ENCODE data around the gene ACO2.

The ACO2 gene

DNA sequence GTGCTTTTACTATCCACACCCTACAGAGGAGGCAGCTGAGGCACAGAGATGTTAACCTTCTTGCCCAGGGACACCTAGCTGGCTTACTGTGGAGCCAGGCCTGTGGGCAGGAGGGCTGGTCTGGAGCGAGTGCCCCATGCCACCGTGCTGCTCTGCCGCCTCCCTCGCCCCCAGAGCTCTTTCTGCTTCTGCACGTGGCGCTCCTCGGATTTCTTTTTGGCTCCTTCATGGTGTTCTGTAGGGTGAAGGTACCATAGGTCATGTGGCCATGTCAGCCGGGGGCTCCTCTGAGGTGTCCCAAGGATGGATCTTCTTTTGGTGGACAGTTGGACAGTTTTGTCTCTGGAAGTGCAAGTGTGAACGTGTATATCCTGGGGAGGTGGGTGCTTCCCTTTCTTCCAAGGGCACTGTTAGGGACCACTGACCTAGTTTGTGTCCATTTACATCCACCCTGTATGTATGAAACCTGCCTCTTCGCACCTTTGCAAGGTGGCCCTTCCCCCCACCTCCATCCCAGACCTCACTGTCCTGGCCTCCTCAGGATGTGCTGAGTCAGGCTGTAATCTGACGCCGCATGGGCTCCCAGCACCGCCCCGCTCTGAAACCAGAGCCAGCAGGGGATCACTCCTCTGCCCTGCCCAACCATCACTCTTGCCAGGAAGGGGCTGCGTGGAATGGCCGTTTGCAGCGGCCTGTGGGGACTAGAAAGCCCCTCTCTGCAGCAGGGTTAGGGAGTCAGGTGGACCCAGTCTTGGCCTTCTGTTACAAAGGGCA is 43.7 kb downstream of the ACO2 start:
- peak in 1 of 42 donors; percentile 31 for DNase-seq
- intact Hi-C loops (cut with DNase I) = no loop called here

DNA sequence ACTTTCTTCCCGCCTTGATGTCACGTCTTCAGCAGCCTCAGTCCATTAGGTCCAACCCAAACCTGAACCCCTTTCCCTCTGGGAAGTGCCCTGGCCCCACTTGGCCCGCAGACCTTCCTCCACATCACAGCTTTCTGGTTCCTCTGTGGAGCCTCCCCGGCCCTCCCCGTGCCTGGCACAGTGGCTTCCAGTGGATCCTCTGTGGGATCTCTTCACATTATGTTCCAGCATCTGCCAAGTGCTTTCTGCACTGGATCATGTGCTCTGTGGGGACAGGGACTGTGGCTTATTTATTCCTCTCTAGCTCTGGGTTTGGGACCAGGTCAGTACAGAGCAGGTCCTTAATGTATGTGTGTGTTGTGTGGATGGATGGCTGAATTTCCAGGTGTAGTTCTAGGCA is 44.5 kb downstream of the ACO2 start:
- DNase-seq = peak in 35 of 42 donors; percentile 42 to 85 (median 64)
- intact Hi-C loops (cut with DNase I) = no loop called here

DNA sequence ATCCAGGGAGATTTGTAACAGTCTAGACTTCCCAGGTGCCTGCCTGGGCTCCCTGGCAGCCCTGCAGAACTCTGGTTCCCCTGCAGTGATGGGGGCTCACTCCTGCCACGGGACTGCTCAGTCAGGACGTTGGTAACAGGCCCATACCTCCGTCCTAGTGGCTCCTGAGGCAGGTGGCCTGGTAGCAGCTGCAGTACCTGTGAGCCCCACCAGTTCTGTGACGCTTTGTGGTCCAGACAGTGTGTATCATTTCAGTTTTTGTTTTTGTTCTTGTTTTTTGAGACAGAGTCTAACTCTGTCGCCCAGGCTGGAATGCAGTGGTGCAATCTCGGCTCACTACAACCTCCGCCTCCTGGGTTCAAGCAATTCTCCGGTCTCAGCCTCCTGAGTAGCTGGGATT is 47.5 kb downstream of the ACO2 start:
- peak in 1 of 42 donors; percentile 28 for DNase-seq
- intact Hi-C loops (cut with DNase I) = no loop called here

DNA sequence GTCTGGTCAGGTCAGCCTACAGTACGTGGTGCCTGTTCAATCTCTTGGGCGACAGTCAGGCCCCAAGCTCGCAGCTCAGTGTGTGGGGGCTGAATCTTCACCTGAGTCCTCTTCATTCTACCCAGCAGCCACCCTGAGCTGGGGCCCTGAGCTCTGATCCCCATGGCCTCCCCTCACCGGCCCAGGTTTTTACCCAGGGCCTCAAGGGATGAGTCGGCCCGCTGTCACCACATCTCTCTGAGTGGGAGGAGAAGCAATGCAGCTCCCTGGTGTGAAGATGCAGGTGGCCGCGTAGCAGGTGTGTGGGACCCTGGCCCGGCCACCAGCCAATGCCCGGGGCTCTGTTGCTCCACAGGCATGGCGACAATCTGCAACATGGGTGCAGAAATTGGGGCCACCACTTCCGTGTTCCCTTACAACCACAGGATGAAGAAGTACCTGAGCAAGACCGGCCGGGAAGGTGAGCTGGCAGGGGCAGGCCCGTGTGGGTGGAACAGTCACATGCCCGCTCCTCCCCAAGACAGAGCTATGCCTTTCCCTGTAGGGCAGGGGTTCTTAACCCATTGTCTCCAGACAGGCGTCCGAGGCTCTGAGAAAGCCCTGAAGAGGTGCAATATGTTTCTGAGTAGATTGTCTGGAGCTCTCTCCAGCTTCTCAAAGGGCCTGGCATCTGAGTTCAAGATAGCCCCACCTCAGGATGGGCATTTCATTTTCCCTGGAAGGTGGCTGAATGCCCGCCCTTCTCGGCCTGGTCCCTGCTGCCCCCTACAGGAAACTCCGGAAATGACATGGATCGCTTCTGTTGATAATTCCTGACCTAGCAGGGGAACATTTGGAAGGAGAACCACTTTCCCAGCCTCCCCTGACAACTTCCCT is 48.5 kb downstream of the ACO2 start:
- peak in 41 of 42 donors; percentile 71 to 97 (median 89) for DNase-seq
- intact Hi-C loops (cut with DNase I) = no loop called here

DNA sequence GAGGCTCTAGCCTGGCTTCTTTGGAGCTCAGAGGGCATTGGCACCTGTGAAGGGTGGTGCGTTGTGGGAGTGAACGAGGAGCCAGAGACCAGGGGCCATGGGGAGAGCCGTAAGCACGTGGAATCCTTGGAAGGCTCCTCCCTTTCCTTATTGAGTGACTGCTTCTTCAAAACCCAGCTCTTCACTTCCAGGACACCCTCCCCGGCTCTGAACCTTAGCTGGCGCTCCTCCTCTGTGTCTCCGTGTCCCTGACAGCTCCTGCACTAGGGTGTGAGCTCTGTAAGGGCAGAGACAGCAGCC is 49.1 kb downstream of the ACO2 start:
- DNase-seq = no peak
- intact Hi-C loops (cut with DNase I) = no loop called here

DNA sequence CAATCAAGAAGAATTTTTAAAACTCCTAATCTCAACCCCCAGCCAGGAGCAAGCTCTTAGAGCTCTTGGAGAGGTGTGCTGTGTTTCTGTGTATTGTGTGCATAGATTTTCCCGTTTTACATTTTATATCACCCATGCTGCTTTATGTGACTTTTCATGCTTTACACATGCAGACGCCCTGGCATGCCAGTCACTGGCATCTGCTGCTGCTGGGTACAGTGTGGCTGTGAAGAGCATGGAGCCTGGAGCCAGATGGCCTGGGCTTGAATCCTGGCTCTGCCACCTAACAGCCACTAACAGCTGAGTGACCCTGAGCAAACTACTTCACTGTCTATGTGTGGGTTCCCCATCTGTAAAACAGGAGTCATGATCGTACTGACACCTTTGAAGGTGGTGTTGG is 52.2 kb downstream of the ACO2 start:
- no peak for DNase-seq
- intact Hi-C loops (cut with DNase I) = loop anchor here (10.0 kb wide), 1 partner anchor 596 kb away; no protein-coding TSS in a partner anchor

DNA sequence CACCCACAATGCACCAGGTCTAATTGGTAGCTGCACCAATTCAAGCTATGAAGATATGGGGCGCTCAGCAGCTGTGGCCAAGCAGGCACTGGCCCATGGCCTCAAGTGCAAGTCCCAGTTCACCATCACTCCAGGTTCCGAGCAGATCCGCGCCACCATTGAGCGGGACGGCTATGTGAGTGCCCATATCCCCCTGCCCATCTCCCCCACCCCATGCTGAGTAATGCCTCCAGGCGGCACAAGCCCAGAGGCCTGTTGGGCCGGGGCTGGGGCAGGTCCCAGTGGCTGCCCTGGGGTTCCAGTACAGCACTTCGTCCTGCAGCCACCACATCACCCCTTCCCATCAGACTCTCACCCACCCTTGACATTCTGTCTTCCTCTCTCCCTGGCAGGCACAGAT is 53.9 kb downstream of the ACO2 start:
- no peak for DNase-seq
- intact Hi-C loops (cut with DNase I) = loop anchor here (10.0 kb wide), 1 partner anchor 598 kb away; no protein-coding TSS in a partner anchor

DNA sequence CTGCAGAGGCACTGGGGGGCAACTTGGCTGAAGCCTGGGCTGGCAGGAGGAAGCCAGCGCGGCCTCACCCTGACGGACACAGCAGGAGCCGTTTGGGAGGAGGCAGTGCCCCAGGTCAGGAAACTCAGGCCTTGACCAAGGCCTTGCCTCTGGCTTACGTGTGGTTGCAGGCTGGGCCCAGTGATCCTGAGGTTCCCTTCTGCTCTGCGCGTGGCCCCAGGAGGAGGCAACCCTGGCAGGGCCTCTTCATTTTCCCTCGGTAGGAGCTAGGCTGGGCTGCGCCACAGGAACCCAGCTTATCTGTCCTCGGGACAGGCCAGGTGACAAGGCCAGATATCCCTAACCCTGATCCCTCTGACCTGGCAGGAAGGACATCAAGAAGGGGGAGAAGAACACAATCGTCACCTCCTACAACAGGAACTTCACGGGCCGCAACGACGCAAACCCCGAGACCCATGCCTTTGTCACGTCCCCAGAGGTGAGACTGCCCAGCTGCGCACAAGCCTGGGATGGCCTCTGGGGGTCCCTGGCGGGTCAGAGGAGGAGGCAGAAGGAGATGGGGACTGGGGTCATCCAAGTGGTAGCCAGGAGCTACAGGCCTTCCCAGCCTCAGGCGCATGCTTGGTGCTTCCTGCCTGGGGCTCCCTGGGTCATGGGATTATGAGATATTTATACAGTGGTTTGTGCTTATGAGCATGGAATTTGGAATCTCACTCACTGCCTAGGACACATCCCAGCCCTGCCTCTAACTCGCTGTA is 54.7 kb downstream of the ACO2 start:
- DNase-seq = no peak
- intact Hi-C loops (cut with DNase I) = loop anchor here (10.0 kb wide), 1 partner anchor 599 kb away; no protein-coding TSS in a partner anchor

DNA sequence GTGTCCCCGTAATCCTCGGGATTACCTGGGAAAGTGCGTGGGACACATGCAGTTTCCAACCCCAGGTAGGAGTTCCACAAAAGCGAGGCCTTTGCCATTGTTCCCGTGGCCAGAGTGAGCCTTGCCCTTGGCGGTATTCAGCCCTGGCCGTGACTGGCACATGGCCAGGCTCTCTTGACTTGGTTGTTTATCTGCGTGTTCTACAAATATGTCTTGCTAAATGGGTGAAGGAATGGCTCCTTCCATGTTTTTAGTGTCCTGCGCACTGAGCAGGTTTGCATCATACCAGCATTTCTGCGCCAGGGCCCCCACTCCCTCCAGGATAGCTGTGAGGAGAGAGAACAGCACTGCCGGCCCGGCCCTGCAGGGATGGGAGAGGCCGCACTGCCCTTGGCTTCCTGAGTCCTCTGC is 55.3 kb downstream of the ACO2 start:
- intact Hi-C loops (cut with DNase I) = loop anchor here (10.0 kb wide), 1 partner anchor 599 kb away; no protein-coding TSS in a partner anchor
- peak in 11 of 42 donors; percentile 34 to 76 (median 57) for DNase-seq

DNA sequence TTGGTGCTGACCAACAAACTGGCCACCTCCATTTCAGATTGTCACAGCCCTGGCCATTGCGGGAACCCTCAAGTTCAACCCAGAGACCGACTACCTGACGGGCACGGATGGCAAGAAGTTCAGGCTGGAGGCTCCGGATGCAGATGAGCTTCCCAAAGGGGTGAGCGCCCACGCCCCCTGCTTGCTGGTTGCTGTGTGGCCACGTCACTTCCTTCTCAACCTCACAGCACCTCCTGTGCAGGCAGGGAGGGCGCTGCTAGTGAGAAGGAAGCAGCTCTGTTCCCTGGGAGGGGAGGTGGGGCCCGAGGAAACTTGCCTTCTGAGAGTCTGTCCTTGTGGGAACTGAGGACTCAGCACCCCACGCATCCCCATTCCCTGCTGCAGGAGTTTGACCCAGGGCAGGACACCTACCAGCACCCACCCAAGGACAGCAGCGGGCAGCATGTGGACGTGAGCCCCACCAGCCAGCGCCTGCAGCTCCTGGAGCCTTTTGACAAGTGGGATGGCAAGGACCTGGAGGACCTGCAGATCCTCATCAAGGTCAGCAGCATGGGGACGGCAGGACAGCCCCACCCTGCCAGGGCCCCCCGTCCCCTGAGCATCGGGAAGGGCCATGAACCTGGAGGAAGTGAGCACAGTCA is 56.0 kb downstream of the ACO2 start:
- intact Hi-C loops (cut with DNase I) = loop anchor here (5.0 to 10.0 kb wide), 2 partner anchors 123 to 600 kb away; no protein-coding TSS in a partner anchor
- peak in 41 of 42 donors; percentile 39 to 88 (median 72) for DNase-seq

DNA sequence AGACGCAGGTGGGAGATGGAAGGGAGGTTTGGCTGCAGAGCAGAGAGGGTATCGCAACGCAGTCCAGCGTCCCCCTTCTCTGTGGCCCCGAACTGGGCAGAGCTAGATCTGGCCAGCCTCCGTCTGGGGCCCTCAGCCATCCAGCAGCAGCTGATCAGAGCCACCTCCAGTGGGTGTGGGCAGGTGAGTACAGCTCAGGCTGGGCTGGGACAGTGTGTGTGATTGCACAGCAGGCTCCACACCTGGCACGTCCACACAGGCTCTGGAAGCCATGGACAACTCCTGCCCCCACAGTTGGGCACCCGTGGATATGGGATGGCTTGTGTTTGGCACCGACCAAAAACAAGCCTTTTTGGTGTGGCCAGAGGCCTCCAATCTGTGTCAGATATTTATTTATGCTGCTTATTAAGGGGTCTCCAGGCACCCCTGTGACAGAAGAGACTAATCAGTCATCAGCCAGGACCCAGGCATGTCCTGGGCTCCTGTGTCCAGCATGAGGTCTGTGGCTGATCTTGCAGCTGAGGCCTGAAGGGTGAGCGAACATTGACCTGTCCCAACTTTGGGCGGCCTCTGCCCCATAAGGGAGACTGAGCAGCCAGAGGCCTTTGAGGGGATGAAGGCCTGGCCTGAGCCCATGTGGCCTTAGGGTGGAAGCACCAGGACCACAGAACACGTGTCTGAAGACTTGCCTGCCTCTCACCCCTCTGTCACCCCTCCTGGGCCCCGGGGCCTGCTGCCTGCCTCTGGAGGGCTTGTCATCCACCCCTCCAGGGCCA is 56.7 kb downstream of the ACO2 start:
- intact Hi-C loops (cut with DNase I) = loop anchor here (5.0 to 10.0 kb wide), 2 partner anchors 123 to 601 kb away; no protein-coding TSS in a partner anchor

DNA sequence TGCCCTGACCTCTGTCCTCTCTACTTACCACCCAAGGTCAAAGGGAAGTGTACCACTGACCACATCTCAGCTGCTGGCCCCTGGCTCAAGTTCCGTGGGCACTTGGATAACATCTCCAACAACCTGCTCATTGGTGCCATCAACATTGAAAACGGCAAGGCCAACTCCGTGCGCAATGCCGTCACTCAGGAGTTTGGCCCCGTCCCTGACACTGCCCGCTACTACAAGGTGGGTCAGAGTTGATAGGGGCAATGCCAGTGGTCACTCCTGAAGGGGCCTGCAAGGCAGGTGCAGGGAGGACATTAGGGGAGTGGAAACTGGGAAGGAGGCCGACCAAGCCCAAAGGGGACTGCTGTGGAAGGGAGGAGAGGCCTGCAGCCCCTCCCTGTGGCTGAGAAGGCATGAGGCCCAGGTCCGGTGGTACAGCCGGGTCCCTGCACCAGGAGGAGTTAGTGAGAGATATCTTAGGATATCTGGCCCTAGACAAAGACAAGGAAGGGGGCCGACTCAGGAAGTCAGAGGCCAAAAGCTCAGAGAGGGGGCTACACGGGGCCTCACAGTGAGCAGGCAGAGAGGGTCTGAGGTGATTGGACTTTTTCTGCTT is 57.4 kb downstream of the ACO2 start:
- no peak for DNase-seq
- intact Hi-C loops (cut with DNase I) = loop anchor here (5.0 to 10.0 kb wide), 2 partner anchors 124 to 602 kb away; no protein-coding TSS in a partner anchor

More for the DNA sequence above, 56.7 kb downstream of the ACO2 start:
- no peak for DNase-seq

DNA sequence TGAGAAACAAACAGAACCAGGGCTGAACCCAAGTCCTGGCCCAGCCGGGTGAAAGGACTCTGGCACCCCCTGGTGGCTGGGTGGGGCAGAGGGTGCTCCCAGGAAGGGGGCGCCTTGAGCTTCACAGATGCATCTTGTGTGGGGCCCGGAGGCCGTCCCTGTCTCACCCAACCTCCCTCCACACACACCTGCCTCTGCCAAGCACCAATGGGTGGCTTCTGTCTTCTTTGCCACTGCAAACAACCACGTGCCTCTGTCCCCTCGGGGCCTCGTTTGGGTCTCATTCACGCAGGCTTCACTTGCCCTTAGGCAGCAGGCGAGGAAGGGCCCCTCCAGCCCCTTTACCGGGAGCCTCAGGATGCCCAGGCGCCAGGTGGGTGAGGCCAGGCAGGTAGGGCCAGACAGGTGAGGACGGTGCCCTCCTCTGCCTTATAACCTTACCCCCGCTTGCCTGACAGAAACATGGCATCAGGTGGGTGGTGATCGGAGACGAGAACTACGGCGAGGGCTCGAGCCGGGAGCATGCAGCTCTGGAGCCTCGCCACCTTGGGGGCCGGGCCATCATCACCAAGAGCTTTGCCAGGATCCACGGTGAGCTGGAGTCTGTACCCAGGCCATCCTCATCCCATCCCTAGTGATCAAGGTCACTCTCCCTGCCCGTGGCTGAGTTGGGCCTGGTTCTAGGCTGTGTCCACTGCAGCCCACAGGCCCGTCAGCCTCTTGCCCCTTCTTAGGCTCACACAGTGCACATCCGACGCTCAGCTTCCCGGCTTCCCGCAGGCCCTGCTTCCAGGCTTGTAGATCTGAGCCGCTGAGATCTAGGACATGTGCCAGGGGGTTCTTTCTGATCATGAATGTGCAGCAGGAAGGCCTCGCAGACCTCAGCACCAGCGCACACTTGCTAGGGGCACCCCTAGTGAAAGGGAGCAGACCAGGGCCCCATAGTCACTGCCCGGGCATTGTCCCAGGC is 58.2 kb downstream of the ACO2 start:
- intact Hi-C loops (cut with DNase I) = loop anchor here (5.0 to 10.0 kb wide), 2 partner anchors 125 to 602 kb away; no protein-coding TSS in a partner anchor
- peak in 40 of 42 donors; percentile 43 to 87 (median 70) for DNase-seq

DNA sequence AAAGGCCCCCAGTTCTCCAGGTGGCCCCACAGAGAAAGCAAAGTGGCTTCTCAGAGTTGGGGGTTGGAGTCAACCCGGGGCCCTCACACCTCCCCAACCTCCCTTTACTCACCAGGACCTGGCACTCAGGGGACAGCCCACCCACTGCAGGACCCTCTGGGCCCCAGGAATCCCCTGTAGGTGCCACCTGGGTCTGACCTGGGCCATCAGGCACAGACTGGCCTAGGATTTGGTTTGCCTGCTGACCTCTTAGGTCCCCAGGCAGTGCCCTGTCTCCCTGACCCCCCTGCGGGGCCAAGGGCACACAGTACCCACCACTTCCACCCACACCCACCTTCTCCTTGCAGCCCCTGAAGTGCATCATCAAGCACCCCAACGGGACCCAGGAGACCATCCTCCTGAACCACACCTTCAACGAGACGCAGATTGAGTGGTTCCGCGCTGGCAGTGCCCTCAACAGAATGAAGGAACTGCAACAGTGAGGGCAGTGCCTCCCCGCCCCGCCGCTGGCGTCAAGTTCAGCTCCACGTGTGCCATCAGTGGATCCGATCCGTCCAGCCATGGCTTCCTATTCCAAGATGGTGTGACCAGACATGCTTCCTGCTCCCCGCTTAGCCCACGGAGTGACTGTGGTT is 59.3 kb downstream of the ACO2 start:
- intact Hi-C loops (cut with DNase I) = loop anchor here (5.0 to 10.0 kb wide), 2 partner anchors 126 to 603 kb away; no protein-coding TSS in a partner anchor
- DNase-seq = no peak

DNA sequence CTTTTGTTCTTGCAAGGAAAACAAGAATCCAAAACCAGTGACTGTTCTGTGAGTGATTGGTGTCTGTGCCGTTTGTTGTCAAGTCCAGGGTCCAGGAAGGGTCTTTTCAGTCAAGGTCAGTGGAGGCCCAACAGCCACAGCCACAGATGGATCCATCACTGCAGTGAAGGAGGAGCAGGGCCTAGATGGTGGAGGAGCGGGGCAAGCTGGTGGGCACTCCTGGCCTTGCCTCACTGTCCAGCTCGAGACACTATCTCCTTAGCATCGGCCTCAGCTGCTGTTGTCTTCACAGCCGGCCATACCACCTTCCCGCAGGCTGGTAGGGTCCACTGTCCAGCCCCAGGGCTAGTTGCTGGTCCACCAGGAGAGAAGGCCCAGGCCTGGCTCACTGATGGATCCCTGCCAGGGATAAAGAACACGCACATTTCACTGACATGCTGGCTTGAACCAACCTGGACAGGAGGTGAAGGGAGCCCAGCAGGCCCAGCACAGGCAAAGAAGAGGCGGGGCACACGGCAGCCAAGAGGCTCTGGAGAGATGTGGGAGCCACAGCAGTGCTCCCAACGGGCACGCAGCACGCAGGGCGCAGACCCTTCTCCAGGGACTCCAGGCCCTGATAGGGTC is 60.1 kb downstream of the ACO2 start:
- intact Hi-C loops (cut with DNase I) = loop anchor here (5.0 to 10.0 kb wide), 2 partner anchors 127 to 604 kb away; no protein-coding TSS in a partner anchor
- DNase-seq = peak in 1 of 42 donors; percentile 15
